ENCODE measurements around the gene JARID2. TPM values are rescaled to one million over a fixed set of nuclear protein-coding genes. Genes with fewer than 3 reads are reported as not detected.

Gene JARID2
- total RNA-seq, 2 experiments from 2014 or later, result 19.0 to 19.5 TPM

DNA sequence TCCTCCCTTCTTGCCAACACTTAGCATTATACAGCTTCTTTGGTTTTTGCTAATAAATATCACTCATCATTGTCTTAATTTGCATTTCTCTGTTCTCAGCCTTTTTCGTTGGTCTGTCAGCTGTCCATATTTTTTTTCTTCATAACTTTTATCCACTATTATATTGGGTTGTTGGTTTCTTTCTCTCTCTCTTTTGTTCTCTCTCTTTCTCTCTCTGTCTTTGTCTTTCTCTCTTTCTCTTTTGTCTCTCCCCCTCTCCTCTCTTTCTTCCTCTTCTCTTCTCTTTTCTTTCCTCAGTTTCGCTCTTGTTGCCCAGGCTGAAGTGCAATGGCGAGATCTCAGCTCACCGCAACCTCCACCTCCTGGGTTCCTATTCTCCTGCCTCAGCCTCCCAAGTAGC, 36.5 kb downstream of the JARID2 start:
- Histone ChIP-seq H2AFZ (ENCODE audit: low read length) (no peak overlapping the region), H3K79me2 (ENCODE audit: insufficient read depth, low read depth, low read length) (peaks cover 28% of the 10 kb centered on the region; the same call in 1 of the 2 replicates), H3K4me3 (ENCODE audit: low read depth, low read length, poor library complexity, severe bottlenecking) (no peak overlapping the region), H4K20me1 (ENCODE audit: insufficient read depth, low read length) (peaks cover 13% of the 10 kb centered on the region; the same call in 1 of the 2 replicates), H3K9me2 (ENCODE audit: insufficient read depth, low read length) (no peaks in the 10 kb centered on the region), H3K4me2 (ENCODE audit: low read length) (no peak overlapping the region), H3K9me3 (ENCODE audit: low read length) (no peaks in the 10 kb centered on the region), H3K27ac (ENCODE audit: low read depth, low read length, poor library complexity, severe bottlenecking) (no peak overlapping the region), H3K4me1 (ENCODE audit: insufficient read depth, low read length, poor library complexity, severe bottlenecking) (peaks cover 36% of the 10 kb centered on the region), H3K36me3 (ENCODE audit: insufficient read depth, low read length) (no peaks in the 10 kb centered on the region)
- DNase-seq (ENCODE audit: low spot score), result no peak
- intact Hi-C loops (cut with micrococcal nuclease; ENCODE audit: unreplicated experiment), result no loop called here
- POLR2A ChIA-PET, result interaction anchor here (0.6 to 0.7 kb wide), 2 partner anchors 62 to 1243 kb away, joined by 3 to 8 read pairs; no protein-coding TSS in a partner anchor
- TF ChIP-seq, protein P1, sequence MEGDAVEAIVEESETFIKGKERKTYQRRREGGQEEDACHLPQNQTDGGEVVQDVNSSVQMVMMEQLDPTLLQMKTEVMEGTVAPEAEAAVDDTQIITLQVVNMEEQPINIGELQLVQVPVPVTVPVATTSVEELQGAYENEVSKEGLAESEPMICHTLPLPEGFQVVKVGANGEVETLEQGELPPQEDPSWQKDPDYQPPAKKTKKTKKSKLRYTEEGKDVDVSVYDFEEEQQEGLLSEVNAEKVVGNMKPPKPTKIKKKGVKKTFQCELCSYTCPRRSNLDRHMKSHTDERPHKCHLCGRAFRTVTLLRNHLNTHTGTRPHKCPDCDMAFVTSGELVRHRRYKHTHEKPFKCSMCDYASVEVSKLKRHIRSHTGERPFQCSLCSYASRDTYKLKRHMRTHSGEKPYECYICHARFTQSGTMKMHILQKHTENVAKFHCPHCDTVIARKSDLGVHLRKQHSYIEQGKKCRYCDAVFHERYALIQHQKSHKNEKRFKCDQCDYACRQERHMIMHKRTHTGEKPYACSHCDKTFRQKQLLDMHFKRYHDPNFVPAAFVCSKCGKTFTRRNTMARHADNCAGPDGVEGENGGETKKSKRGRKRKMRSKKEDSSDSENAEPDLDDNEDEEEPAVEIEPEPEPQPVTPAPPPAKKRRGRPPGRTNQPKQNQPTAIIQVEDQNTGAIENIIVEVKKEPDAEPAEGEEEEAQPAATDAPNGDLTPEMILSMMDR (conservative IDR thresholded peaks at IDR 0.05; ENCODE audit: low read length), result no peak
- no peak for TF ChIP-seq EZH2phosphoT487 (IDR thresholded peaks at IDR 0.05; ENCODE audit: borderline replicate concordance, low read depth, low read length)
- CTCF ChIA-PET (ENCODE audit: unreplicated experiment), result no interaction called here
- BruUV-seq (replicated peaks), result no TSS peak

GRCh38 chr6:15283986-15284361, 38.1 kb downstream of the JARID2 start:
- peaks cover 44% of the 10 kb centered on the region for H3K4me1 ChIP-seq (ENCODE audit: insufficient read depth, low read length, poor library complexity, severe bottlenecking)
- H4K20me1 ChIP-seq (ENCODE audit: insufficient read depth, low read length), result peaks cover 13% of the 10 kb centered on the region; the same call in 1 of the 2 replicates
- ChIA-PET POLR2A (interaction anchor here (0.6 to 1.4 kb wide), 3 partner anchors 15 to 118 kb away, joined by 3 read pairs; no protein-coding TSS in a partner anchor), CTCF (ENCODE audit: unreplicated experiment) (interaction anchor here (0.6 kb wide), 1 partner anchor 119 kb away, joined by 5 read pairs; no protein-coding TSS in a partner anchor)
- TF ChIP-seq, protein P1 (conservative IDR thresholded peaks at IDR 0.05; ENCODE audit: low read length), result no peak
- TF ChIP-seq EZH2phosphoT487 (IDR thresholded peaks at IDR 0.05; ENCODE audit: borderline replicate concordance, low read depth, low read length), result no peak
- DNase-seq (ENCODE audit: low spot score), result no peak
- no peak overlapping the region for H3K4me2 ChIP-seq (ENCODE audit: low read length)
- H3K9me3 ChIP-seq (ENCODE audit: low read length), result no peaks in the 10 kb centered on the region
- H3K36me3 ChIP-seq (ENCODE audit: insufficient read depth, low read length), result no peaks in the 10 kb centered on the region
- H3K79me2 ChIP-seq (ENCODE audit: insufficient read depth, low read depth, low read length), result peaks cover 38% of the 10 kb centered on the region; the same call in 1 of the 2 replicates
- H3K4me3 ChIP-seq (ENCODE audit: low read depth, low read length, poor library complexity, severe bottlenecking), result no peak overlapping the region
- H3K9me2 ChIP-seq (ENCODE audit: insufficient read depth, low read length), result no peaks in the 10 kb centered on the region
- no TSS peak for BruUV-seq (replicated peaks)
- H3K27ac ChIP-seq (ENCODE audit: low read depth, low read length, poor library complexity, severe bottlenecking), result no peak overlapping the region
- intact Hi-C loops (cut with micrococcal nuclease; ENCODE audit: unreplicated experiment), result no loop called here
- no peak overlapping the region for H2AFZ ChIP-seq (ENCODE audit: low read length)

- no TSS peak for BruUV-seq (replicated peaks)
- H4K20me1 ChIP-seq (ENCODE audit: insufficient read depth, low read length), result peaks cover 8% of the 10 kb centered on the region; the same call in 1 of the 2 replicates
- H3K4me3 ChIP-seq (ENCODE audit: low read depth, low read length, poor library complexity, severe bottlenecking), result no peak overlapping the region
- H3K4me1 ChIP-seq (ENCODE audit: insufficient read depth, low read length, poor library complexity, severe bottlenecking), result peaks cover 38% of the 10 kb centered on the region
- no peaks in the 10 kb centered on the region for H3K9me3 ChIP-seq (ENCODE audit: low read length)
- intact Hi-C loops (cut with micrococcal nuclease; ENCODE audit: unreplicated experiment), result no loop called here
- H3K27ac ChIP-seq (ENCODE audit: low read depth, low read length, poor library complexity, severe bottlenecking), result no peak overlapping the region
- peaks cover 30% of the 10 kb centered on the region; the same call in 1 of the 2 replicates for H3K79me2 ChIP-seq (ENCODE audit: insufficient read depth, low read depth, low read length)
- POLR2A ChIA-PET, result interaction anchor here (1.4 kb wide), 1 partner anchor 14 kb away, joined by 3 read pairs; no protein-coding TSS in a partner anchor
- TF ChIP-seq, protein P1 (conservative IDR thresholded peaks at IDR 0.05; ENCODE audit: low read length), result no peak
- TF ChIP-seq EZH2phosphoT487 (IDR thresholded peaks at IDR 0.05; ENCODE audit: borderline replicate concordance, low read depth, low read length), result no peak
- no peak overlapping the region for H3K4me2 ChIP-seq (ENCODE audit: low read length)
- H3K36me3 ChIP-seq (ENCODE audit: insufficient read depth, low read length), result no peaks in the 10 kb centered on the region
- no peak overlapping the region for H2AFZ ChIP-seq (ENCODE audit: low read length)
- no peak for DNase-seq (ENCODE audit: low spot score)
- H3K9me2 ChIP-seq (ENCODE audit: insufficient read depth, low read length), result no peaks in the 10 kb centered on the region
- CTCF ChIA-PET (ENCODE audit: unreplicated experiment), result no interaction called here
Observed at GRCh38 chr6:15284743-15285142, 38.9 kb downstream of the JARID2 start.
